Measurements from ENCODE around the gene LY6G5C. TPM values are rescaled to one million over a fixed set of nuclear protein-coding genes. Genes with fewer than 3 reads are reported as not detected.

Gene LY6G5C
- total RNA-seq, 4 donors from 2014 or later = 1.0 to 4.4 (median 3.8) TPM; not detected in 1

GRCh38 chr6:31689249-31690110 is 8.6 kb upstream of the LY6G5C start:
- no peaks in the 10 kb centered on the region for H3K36me3 ChIP-seq
- H3K4me3 ChIP-seq = no peak overlapping the region
- no peaks in the 10 kb centered on the region for H3K27me3 ChIP-seq
- intact Hi-C loops (cut with DNase I; ENCODE audit: low total_unique reads) = no loop called here
- TF ChIP-seq POLR2A (IDR thresholded peaks at IDR 0.05) (no peak), CTCF (IDR thresholded peaks at IDR 0.05) (no peak)
- no peak for DNase-seq
- H3K27ac ChIP-seq = peak overlapping the region; percentile 40 to 44
- H3K4me1 ChIP-seq = no peaks in the 10 kb centered on the region
- no peaks in the 10 kb centered on the region for H3K9me3 ChIP-seq

DNA sequence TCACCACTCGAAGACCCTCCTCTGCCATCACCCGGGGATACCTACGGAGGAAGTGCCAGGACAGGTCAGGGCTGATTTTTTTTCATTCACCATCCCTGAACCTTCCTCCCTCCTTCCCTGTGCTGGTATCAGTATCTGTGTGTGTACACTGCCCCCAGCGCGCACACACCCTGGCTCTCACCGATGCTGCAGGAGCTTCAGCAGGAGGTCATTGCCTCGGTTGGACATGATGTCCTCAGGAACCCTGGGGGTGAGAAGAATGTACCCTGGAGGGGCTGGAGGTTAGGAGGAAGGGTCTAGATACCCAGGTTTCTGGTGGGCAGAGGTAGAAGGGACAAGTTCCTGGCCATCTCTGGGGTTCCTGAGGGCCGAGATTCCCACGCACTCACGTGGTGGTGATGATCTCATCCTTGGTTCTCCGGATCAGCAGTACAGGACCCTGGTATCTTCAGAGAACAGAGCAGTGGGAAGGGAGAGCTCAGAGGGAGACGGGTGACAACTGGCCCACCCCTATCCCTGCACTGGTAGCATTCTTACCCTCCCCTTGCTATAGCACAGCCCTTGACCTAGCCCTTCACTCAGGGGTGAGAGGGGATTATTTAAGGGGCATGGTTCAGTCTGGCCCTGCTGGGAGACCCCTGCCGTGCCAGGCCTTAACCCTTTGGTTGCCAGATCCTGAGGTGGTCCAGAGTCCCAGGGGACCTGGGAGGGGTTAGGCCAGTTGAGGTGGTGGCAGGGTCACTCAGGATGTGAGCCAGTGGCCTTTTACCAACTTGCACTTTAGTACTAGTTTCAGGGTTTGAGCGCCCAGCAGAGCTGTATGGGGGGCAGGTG is 7.2 kb upstream of the LY6G5C start:
- intact Hi-C loops (cut with DNase I; ENCODE audit: low total_unique reads) = no loop called here
- no peaks in the 10 kb centered on the region for H3K36me3 ChIP-seq

DNA sequence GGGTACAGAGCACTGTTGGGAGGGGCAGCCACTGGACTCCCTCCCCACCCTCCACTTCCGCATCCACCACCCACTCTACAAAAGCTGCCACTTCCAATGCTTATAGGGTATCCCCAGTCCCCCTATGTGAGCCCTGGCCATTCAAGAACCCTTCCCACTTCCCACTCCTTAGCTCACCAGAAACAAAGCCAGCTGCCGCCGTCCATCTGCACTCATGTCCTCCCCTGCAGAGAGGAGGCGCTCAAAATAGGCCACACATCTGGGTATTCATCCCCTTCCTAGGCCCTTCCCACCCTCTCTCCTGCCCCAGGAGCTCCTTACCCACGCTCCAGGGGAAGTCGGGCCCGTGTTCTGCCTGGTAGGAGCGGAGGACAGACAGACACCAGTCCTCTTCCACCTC is 6.5 kb upstream of the LY6G5C start:
- Histone ChIP-seq H3K4me1 (no peaks in the 10 kb centered on the region), H3K36me3 (no peaks in the 10 kb centered on the region), H3K27ac (no peak overlapping the region), H3K9me3 (no peaks in the 10 kb centered on the region), H3K27me3 (no peaks in the 10 kb centered on the region), H3K4me3 (no peak overlapping the region)
- TF ChIP-seq CTCF (IDR thresholded peaks at IDR 0.05) (no peak), POLR2A (IDR thresholded peaks at IDR 0.05) (no peak)
- intact Hi-C loops (cut with DNase I; ENCODE audit: low total_unique reads) = no loop called here
- no peak for DNase-seq

More for the DNA sequence above, 7.2 kb upstream of the LY6G5C start:
- no peak overlapping the region for H3K27ac ChIP-seq
- H3K4me3 ChIP-seq = no peak overlapping the region
- H3K4me1 ChIP-seq = no peaks in the 10 kb centered on the region
- TF ChIP-seq POLR2A (IDR thresholded peaks at IDR 0.05) (no peak), CTCF (IDR thresholded peaks at IDR 0.05) (no peak)
- H3K27me3 ChIP-seq = no peaks in the 10 kb centered on the region
- H3K9me3 ChIP-seq = no peaks in the 10 kb centered on the region
- DNase-seq = no peak

DNA sequence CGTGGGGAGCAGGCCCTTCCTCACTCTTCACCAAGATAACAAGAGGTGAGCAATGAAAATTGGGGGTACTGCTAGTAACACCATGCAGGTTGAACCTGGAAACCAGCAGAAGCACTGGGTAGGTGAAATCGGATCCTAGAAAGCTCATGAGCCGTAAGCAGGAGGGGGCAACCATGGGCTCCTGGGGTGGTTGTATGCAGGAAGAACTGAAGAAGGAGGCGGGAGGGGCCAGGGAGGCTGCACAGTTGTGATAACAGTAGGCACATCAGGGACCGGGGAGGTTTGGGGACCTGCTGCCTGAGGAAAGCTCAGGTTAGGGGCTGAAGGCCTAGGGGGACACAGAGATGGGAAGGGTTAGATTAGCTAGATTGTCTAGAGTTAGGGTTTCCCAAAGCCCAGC is 5.6 kb upstream of the LY6G5C start:
- intact Hi-C loops (cut with DNase I; ENCODE audit: low total_unique reads) = no loop called here
- no peak for DNase-seq

More for the DNA sequence above, 5.6 kb upstream of the LY6G5C start:
- H3K36me3 ChIP-seq = no peaks in the 10 kb centered on the region
- no peak overlapping the region for H3K4me3 ChIP-seq
- H3K9me3 ChIP-seq = no peaks in the 10 kb centered on the region
- H3K4me1 ChIP-seq = no peaks in the 10 kb centered on the region
- H3K27ac ChIP-seq = no peak overlapping the region
- H3K27me3 ChIP-seq = no peaks in the 10 kb centered on the region
- TF ChIP-seq POLR2A (IDR thresholded peaks at IDR 0.05) (no peak), CTCF (IDR thresholded peaks at IDR 0.05) (no peak)
